ENCODE measurements around the gene CLEC11A.

Gene CLEC11A

DNA sequence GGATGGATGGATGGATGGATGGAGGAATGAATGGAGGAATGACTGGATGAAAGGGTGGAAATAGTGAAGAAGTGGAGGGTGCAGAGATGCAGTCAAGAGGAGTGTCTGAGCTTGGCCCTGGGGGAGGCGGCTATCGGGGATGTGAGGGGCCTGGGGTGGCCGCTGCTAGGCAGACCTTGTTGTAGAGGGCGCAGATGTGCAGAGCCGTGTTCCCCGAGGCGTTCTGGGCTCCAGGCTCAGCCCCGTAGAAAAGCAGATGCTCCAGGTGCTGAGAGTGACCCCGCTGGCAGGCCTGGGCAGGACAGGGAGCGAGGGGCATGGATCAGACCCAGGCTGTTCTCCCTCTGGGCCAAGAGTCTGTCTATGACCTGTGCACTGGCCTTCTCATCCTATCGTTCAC lies 12.0 kb upstream of the CLEC11A start:
- Mint-ChIP-seq H3K9me3 (no peaks in the 10 kb centered on the region), H3K4me3 (no peak overlapping the region), H3K27ac (ENCODE audit: low read depth) (no peak overlapping the region), H3K4me1 (peaks cover 10% of the 10 kb centered on the region), H3K36me3 (ENCODE audit: insufficient read depth) (no peaks in the 10 kb centered on the region), H3K27me3 (peaks cover 71% of the 10 kb centered on the region)
- DNase-seq (ENCODE audit: low spot score in 2 of 2) (no peak), ATAC-seq (replicated peaks; ENCODE audit: extremely low read depth, poor library complexity, severe bottlenecking) (no peak)

- H3K27ac Mint-ChIP-seq (ENCODE audit: low read depth): no peak overlapping the region
- H3K4me3 Mint-ChIP-seq: no peak overlapping the region
- no peak for ATAC-seq (replicated peaks; ENCODE audit: extremely low read depth, poor library complexity, severe bottlenecking)
- peaks cover 10% of the 10 kb centered on the region for H3K4me1 Mint-ChIP-seq
- no peaks in the 10 kb centered on the region for H3K9me3 Mint-ChIP-seq
- H3K36me3 Mint-ChIP-seq (ENCODE audit: insufficient read depth): no peaks in the 10 kb centered on the region
- H3K27me3 Mint-ChIP-seq: peaks cover 70% of the 10 kb centered on the region
- no peak for DNase-seq (ENCODE audit: low spot score in 2 of 2)
Observed at GRCh38 chr19:50711805-50712204, 11.4 kb upstream of the CLEC11A start.

GRCh38 chr19:50712833-50713232 lies 10.3 kb upstream of the CLEC11A start:
- no peak for ATAC-seq (replicated peaks; ENCODE audit: extremely low read depth, poor library complexity, severe bottlenecking)
- DNase-seq (ENCODE audit: low spot score in 2 of 2): no peak
- Mint-ChIP-seq H3K36me3 (ENCODE audit: insufficient read depth) (no peaks in the 10 kb centered on the region), H3K27ac (ENCODE audit: low read depth) (no peak overlapping the region), H3K9me3 (no peaks in the 10 kb centered on the region), H3K4me3 (no peak overlapping the region), H3K27me3 (peaks cover 80% of the 10 kb centered on the region), H3K4me1 (peaks cover 10% of the 10 kb centered on the region)

GRCh38 chr19:50713556-50714236 lies 9.5 kb upstream of the CLEC11A start:
- DNase-seq (ENCODE audit: low spot score in 2 of 2) (no peak), ATAC-seq (replicated peaks; ENCODE audit: extremely low read depth, poor library complexity, severe bottlenecking) (no peak)
- Mint-ChIP-seq H3K9me3 (no peaks in the 10 kb centered on the region), H3K27me3 (peaks cover 83% of the 10 kb centered on the region), H3K4me3 (no peak overlapping the region), H3K36me3 (ENCODE audit: insufficient read depth) (no peaks in the 10 kb centered on the region), H3K4me1 (peaks cover 10% of the 10 kb centered on the region), H3K27ac (ENCODE audit: low read depth) (no peak overlapping the region)

GRCh38 chr19:50716178-50717025 lies 6.8 kb upstream of the CLEC11A start:
- ATAC-seq (replicated peaks; ENCODE audit: extremely low read depth, poor library complexity, severe bottlenecking) (no peak), DNase-seq (ENCODE audit: low spot score in 2 of 2) (no peak)
- Mint-ChIP-seq H3K4me3 (no peak overlapping the region), H3K27ac (ENCODE audit: low read depth) (no peak overlapping the region), H3K36me3 (ENCODE audit: insufficient read depth) (no peaks in the 10 kb centered on the region), H3K9me3 (no peaks in the 10 kb centered on the region), H3K27me3 (peaks cover 83% of the 10 kb centered on the region), H3K4me1 (peaks cover 19% of the 10 kb centered on the region)

GRCh38 chr19:50717026-50717723 lies 6.0 kb upstream of the CLEC11A start:
- ATAC-seq (replicated peaks; ENCODE audit: extremely low read depth, poor library complexity, severe bottlenecking): no peak
- peaks cover 19% of the 10 kb centered on the region for H3K4me1 Mint-ChIP-seq
- peaks cover 83% of the 10 kb centered on the region for H3K27me3 Mint-ChIP-seq
- H3K9me3 Mint-ChIP-seq: no peaks in the 10 kb centered on the region
- H3K27ac Mint-ChIP-seq (ENCODE audit: low read depth): no peak overlapping the region
- no peaks in the 10 kb centered on the region for H3K36me3 Mint-ChIP-seq (ENCODE audit: insufficient read depth)
- peak overlapping the region; percentile 42 for H3K4me3 Mint-ChIP-seq
- no peak for DNase-seq (ENCODE audit: low spot score in 2 of 2)

GRCh38 chr19:50717891-50718254 lies 5.3 kb upstream of the CLEC11A start:
- Mint-ChIP-seq H3K4me3 (peak overlapping the region; percentile 42), H3K4me1 (peaks cover 18% of the 10 kb centered on the region), H3K9me3 (no peaks in the 10 kb centered on the region), H3K27me3 (peaks cover 83% of the 10 kb centered on the region), H3K36me3 (ENCODE audit: insufficient read depth) (no peaks in the 10 kb centered on the region), H3K27ac (ENCODE audit: low read depth) (no peak overlapping the region)
- DNase-seq (ENCODE audit: low spot score in 2 of 2) (no peak), ATAC-seq (replicated peaks; ENCODE audit: extremely low read depth, poor library complexity, severe bottlenecking) (no peak)

GRCh38 chr19:50718255-50719118 lies 4.7 kb upstream of the CLEC11A start:
- no peak for ATAC-seq (replicated peaks; ENCODE audit: extremely low read depth, poor library complexity, severe bottlenecking)
- no peak overlapping the region for H3K4me3 Mint-ChIP-seq
- H3K27me3 Mint-ChIP-seq: peaks cover 83% of the 10 kb centered on the region
- no peaks in the 10 kb centered on the region for H3K9me3 Mint-ChIP-seq
- H3K27ac Mint-ChIP-seq (ENCODE audit: low read depth): no peak overlapping the region
- DNase-seq (ENCODE audit: low spot score in 2 of 2): no peak
- H3K36me3 Mint-ChIP-seq (ENCODE audit: insufficient read depth): no peaks in the 10 kb centered on the region
- H3K4me1 Mint-ChIP-seq: peaks cover 17% of the 10 kb centered on the region

GRCh38 chr19:50719119-50719435 lies 4.1 kb upstream of the CLEC11A start:
- Mint-ChIP-seq H3K27ac (ENCODE audit: low read depth) (no peak overlapping the region), H3K27me3 (peaks cover 83% of the 10 kb centered on the region), H3K9me3 (no peaks in the 10 kb centered on the region), H3K36me3 (ENCODE audit: insufficient read depth) (no peaks in the 10 kb centered on the region), H3K4me3 (no peak overlapping the region), H3K4me1 (peaks cover 17% of the 10 kb centered on the region)
- DNase-seq (ENCODE audit: low spot score in 2 of 2): no peak
- no peak for ATAC-seq (replicated peaks; ENCODE audit: extremely low read depth, poor library complexity, severe bottlenecking)

DNA sequence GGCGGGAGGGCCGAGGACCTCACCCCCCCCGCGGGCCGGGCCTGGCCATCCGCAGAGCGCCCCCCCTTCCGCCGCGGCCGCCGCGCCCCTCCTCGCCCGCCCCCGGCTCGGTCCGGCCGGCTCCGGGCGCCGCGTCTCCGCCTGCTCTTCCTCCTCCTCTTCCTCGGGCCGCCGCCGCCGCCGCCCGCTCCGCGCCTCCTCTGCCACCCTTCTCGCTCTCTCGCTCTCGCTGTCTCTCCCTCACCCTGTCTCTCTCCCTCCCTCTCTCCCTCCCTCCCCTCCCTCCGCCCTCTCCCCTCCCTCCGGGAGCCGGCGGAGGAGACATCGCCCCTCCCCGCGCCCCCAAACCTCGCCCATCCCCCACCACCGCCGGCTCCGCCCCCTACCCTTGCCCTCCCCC lies 3.6 kb upstream of the CLEC11A start, which contains the start of gene SHANK1:
TSS of gene SHANK1 (minus strand) at position 237 of the 400 bp plus-strand sequence. CDS start 2,883 bp downstream, outside the sequence.
- ATAC-seq (replicated peaks; ENCODE audit: extremely low read depth, poor library complexity, severe bottlenecking) (no peak), DNase-seq (ENCODE audit: low spot score in 2 of 2) (no peak)
- no peaks in the 10 kb centered on the region for H3K36me3 Mint-ChIP-seq (ENCODE audit: insufficient read depth)
- H3K27ac Mint-ChIP-seq (ENCODE audit: low read depth): no peak within 1 kb of the TSS
- peaks cover 17% of the 10 kb centered on the region for H3K4me1 Mint-ChIP-seq
- no peaks in the 10 kb centered on the region for H3K9me3 Mint-ChIP-seq
- H3K27me3 Mint-ChIP-seq: peaks cover 83% of the 10 kb centered on the region
- H3K4me3 Mint-ChIP-seq: peak within 1 kb of the TSS; percentile 55

DNA sequence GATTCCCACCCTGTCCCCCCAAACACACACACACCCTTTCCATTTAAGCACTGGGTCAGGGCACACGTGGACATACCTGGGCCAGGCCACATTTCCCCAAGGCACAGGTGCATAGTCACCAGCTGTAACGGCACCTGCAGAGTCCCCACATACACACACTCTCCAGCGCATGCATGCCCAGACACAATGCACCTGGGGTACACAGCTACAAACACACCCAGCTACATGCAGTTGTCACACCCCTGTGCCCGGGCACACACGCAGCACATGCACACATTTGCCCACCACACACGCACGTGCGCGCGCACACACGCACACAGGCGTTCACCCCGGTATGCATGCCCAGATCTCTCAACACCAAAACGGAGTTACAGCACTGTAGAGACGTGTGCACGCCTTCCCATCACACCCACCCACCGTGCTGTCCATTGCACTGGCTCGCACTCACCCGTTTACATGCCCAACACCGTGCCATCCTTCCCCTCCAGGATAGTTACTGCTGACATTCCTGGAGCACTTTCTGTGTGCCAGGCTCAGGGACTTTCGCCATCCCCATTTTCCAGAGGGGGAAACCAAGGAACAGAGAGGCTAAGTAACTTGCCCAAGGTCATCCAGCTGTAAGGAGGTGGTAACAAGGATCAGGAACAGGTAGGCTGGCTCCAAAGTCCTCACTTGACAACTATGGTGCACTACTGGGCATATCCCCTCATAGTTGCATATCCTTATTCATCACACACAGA lies 2.8 kb upstream of the CLEC11A start:
- DNase-seq (ENCODE audit: low spot score in 2 of 2) (no peak), ATAC-seq (replicated peaks; ENCODE audit: extremely low read depth, poor library complexity, severe bottlenecking) (no peak)
- Mint-ChIP-seq H3K36me3 (ENCODE audit: insufficient read depth) (peaks cover 2% of the 10 kb centered on the region), H3K9me3 (no peaks in the 10 kb centered on the region), H3K27me3 (peaks cover 78% of the 10 kb centered on the region), H3K4me3 (peak overlapping the region; percentile 55), H3K27ac (ENCODE audit: low read depth) (no peak overlapping the region), H3K4me1 (peaks cover 18% of the 10 kb centered on the region)
